HG03175 (cell line): ENCODE data around the gene DGCR8.

Source experiments
- ATAC-seq: cut with Tn5 transposase; IDR thresholded peaks from one replicate; pipeline ENCODE4 v1.9.1; 2021; ENCODE audit warnings: mild to moderate bottlenecking, moderate library complexity; ENCODE audit not compliant: unreplicated experiment

The DGCR8 gene

GRCh38 chr22:20052309-20053259 is 27.5 kb upstream of the DGCR8 start:
- no peak for ATAC-seq

GRCh38 chr22:20053407-20054033 is 26.5 kb upstream of the DGCR8 start:
- no peak for ATAC-seq

GRCh38 chr22:20054034-20054427 is 26.0 kb upstream of the DGCR8 start:
- ATAC-seq = no peak

GRCh38 chr22:20054485-20054884 is 25.6 kb upstream of the DGCR8 start:
- no peak for ATAC-seq

- no peak for ATAC-seq
These were observed 24.9 kb upstream of the DGCR8 start for GRCh38 chr22:20055144-20055543.

GRCh38 chr22:20055654-20056053 is 24.4 kb upstream of the DGCR8 start:
- no peak for ATAC-seq

- no peak for ATAC-seq
These were observed 23.9 kb upstream of the DGCR8 start for GRCh38 chr22:20056161-20056560.

- no peak for ATAC-seq
These were observed 23.2 kb upstream of the DGCR8 start for GRCh38 chr22:20056696-20057386.

- no peak for ATAC-seq
These were observed 22.3 kb upstream of the DGCR8 start for GRCh38 chr22:20057596-20058268.

- no peak for ATAC-seq
These were observed 20.9 kb upstream of the DGCR8 start for GRCh38 chr22:20058989-20059770.

- no peak for ATAC-seq
These were observed 19.2 kb upstream of the DGCR8 start for GRCh38 chr22:20060700-20061480.

- no peak for ATAC-seq
These were observed 18.6 kb upstream of the DGCR8 start for GRCh38 chr22:20061481-20061861.

- ATAC-seq = no peak
These were observed 17.8 kb upstream of the DGCR8 start for GRCh38 chr22:20062043-20062765.

GRCh38 chr22:20062766-20063083 is 17.3 kb upstream of the DGCR8 start:
- ATAC-seq = no peak

GRCh38 chr22:20063271-20064139 is 16.5 kb upstream of the DGCR8 start:
- no peak for ATAC-seq

- ATAC-seq = no peak
These were observed 15.9 kb upstream of the DGCR8 start for GRCh38 chr22:20064140-20064480.

- no peak for ATAC-seq
These were observed 15.3 kb upstream of the DGCR8 start for GRCh38 chr22:20064545-20065262.
